MCF 10A (cell line): ENCODE data around the gene EEF1A2. TPM values are rescaled to one million over a fixed set of nuclear protein-coding genes. Genes with fewer than 3 reads are reported as not detected.

Experiments used
- BruUV-seq: library from RNA; stranded (reverse); fragments of 400-500 nt; replicated peaks from 2 replicates; lab custom pipeline; 2021; lab: Mats Ljungman, UMichigan
- CTCF ChIA-PET: fragments of 300-600 bp; sonication (Branson Sonifier 250); formaldehyde crosslinking; extraction: SDS; loops from one replicate; lab custom pipeline; 2021; ENCODE audit warnings: antibody characterized with exemption, inconsistent platforms; lab: Yijun Ruan, JAX
- POLR2A ChIA-PET: fragments of 300-600, 350-650 bp; sonication (Branson Sonifier 250); formaldehyde crosslinking; extraction: SDS; loops from one replicate; lab custom pipeline; 2020; ENCODE audit warnings: antibody characterized with exemption, inconsistent platforms; lab: Yijun Ruan, JAX
- DNase-seq: peaks from one replicate; pipeline ENCODE4 v3.0.0-alpha.2; 2018; ENCODE audit not compliant: unreplicated experiment
- H3K27ac Mint-ChIP-seq: one replicate; pipeline ENCODE4 v1.8.0; 2022; ENCODE audit warnings: mild to moderate bottlenecking, low read depth, mixed read lengths; ENCODE audit not compliant: unreplicated experiment
- H3K27me3 Mint-ChIP-seq: one replicate; pipeline ENCODE4 v1.8.0; 2022; ENCODE audit warnings: mixed read lengths; ENCODE audit not compliant: insufficient read depth, unreplicated experiment
- H3K36me3 Mint-ChIP-seq: one replicate; pipeline ENCODE4 v1.8.0; 2022; ENCODE audit warnings: mild to moderate bottlenecking, moderate library complexity, mixed read lengths; ENCODE audit not compliant: insufficient read depth, unreplicated experiment
- H3K4me1 Mint-ChIP-seq: one replicate; pipeline ENCODE4 v1.8.0; 2022; ENCODE audit warnings: mixed read lengths; ENCODE audit not compliant: insufficient read depth, unreplicated experiment
- H3K4me3 Mint-ChIP-seq: one replicate; pipeline ENCODE4 v1.8.0; 2022; ENCODE audit warnings: mild to moderate bottlenecking, moderate library complexity, mixed read lengths; ENCODE audit not compliant: unreplicated experiment
- H3K9me3 Mint-ChIP-seq: one replicate; pipeline ENCODE4 v1.8.0; 2022; ENCODE audit warnings: mixed read lengths; ENCODE audit not compliant: unreplicated experiment
- CTCF ChIP-seq: fragments of 200-600 bp; IDR thresholded peaks from one replicate; pipeline ENCODE4 v1.8.0; 2022; ENCODE audit warnings: antibody characterized with exemption, mild to moderate bottlenecking; ENCODE audit not compliant: unreplicated experiment
- intact Hi-C: fragments of 100-400 bp; cut with micrococcal nuclease; formaldehyde crosslinking; loops from 2 replicates; pipeline ENCODE4 v1.14.1; 2022
- total RNA-seq: library from RNA; stranded (reverse); gene quantifications from 2 replicates; pipeline ENCODE4 v1.2.3, GENCODE V29; 2022

The EEF1A2 gene
- total RNA-seq, 1 experiment from 2014 or later: 3.3 TPM

GRCh38 chr20:63440366-63440955 is 58.4 kb downstream of the EEF1A2 start:
- Mint-ChIP-seq H3K27me3 (no peaks in the 10 kb centered on the region), H3K36me3 (no peaks in the 10 kb centered on the region), H3K9me3 (peaks cover 12% of the 10 kb centered on the region), H3K27ac (no peak overlapping the region), H3K4me3 (no peak overlapping the region), H3K4me1 (no peaks in the 10 kb centered on the region)
- BruUV-seq: no TSS peak
- CTCF ChIA-PET: interaction anchor here (1.2 kb wide), 1 partner anchor 56 kb away, joined by 7 read pairs; no protein-coding TSS in a partner anchor
- no peak for DNase-seq
- intact Hi-C loops: no loop called here
- POLR2A ChIA-PET: interaction anchor here (0.6 kb wide), 1 partner anchor 103 kb away, joined by 3 read pairs; no protein-coding TSS in a partner anchor
- TF ChIP-seq CTCF: no peak

- DNase-seq: no peak
- no peak overlapping the region for H3K4me3 Mint-ChIP-seq
- H3K27me3 Mint-ChIP-seq: no peaks in the 10 kb centered on the region
- H3K4me1 Mint-ChIP-seq: no peaks in the 10 kb centered on the region
- H3K36me3 Mint-ChIP-seq: no peaks in the 10 kb centered on the region
- POLR2A ChIA-PET: interaction anchor here (0.6 kb wide), 1 partner anchor 102 kb away, joined by 3 read pairs; no protein-coding TSS in a partner anchor
- no peak for TF ChIP-seq CTCF
- CTCF ChIA-PET: no interaction called here
- intact Hi-C loops: no loop called here
- no TSS peak for BruUV-seq
- peaks cover 12% of the 10 kb centered on the region for H3K9me3 Mint-ChIP-seq
- H3K27ac Mint-ChIP-seq: no peak overlapping the region
Measured at GRCh38 chr20:63439866-63440265, 59.0 kb downstream of the EEF1A2 start.

GRCh38 chr20:63438121-63438520 is 60.8 kb downstream of the EEF1A2 start:
- Mint-ChIP-seq H3K27ac (no peak overlapping the region), H3K4me3 (no peak overlapping the region), H3K27me3 (no peaks in the 10 kb centered on the region), H3K4me1 (no peaks in the 10 kb centered on the region), H3K36me3 (no peaks in the 10 kb centered on the region), H3K9me3 (peaks cover 7% of the 10 kb centered on the region)
- intact Hi-C loops: no loop called here
- TF ChIP-seq CTCF: no peak
- DNase-seq: no peak
- no TSS peak for BruUV-seq
- CTCF ChIA-PET: interaction anchor here (0.6 kb wide), 1 partner anchor 490 kb away, joined by 3 read pairs; no protein-coding TSS in a partner anchor
- POLR2A ChIA-PET: no interaction called here

Other genes with a start within 250 kb of the EEF1A2 start
- not detected in 2 replicates for gene NKAIN4, start 244.6 kb downstream of the EEF1A2 start, total RNA-seq
- gene ARFGAP1, start 226.3 kb downstream of the EEF1A2 start, total RNA-seq: 93.6 and 97.2 TPM in 2 replicates
- 0.07 and 0.14 TPM in 2 replicates for gene COL20A1, start 205.9 kb downstream of the EEF1A2 start, total RNA-seq
- not detected in 2 replicates for gene CHRNA4, start 137.7 kb downstream of the EEF1A2 start, total RNA-seq
- gene KCNQ2, start 26.4 kb downstream of the EEF1A2 start, total RNA-seq: not detected in 2 replicates
- gene PPDPF, start 21.7 kb upstream of the EEF1A2 start, total RNA-seq: 315 and 355 TPM in 2 replicates
- gene PTK6, start 38.3 kb upstream of the EEF1A2 start, total RNA-seq: 3.8 and 4.4 TPM in 2 replicates
- gene SRMS, start 48.7 kb upstream of the EEF1A2 start, total RNA-seq: 0.81 and 1.4 TPM in 2 replicates
- gene FNDC11, start 55.1 kb upstream of the EEF1A2 start, total RNA-seq: 2.4 and 3.9 TPM in 2 replicates
- gene HELZ2, start 75.2 kb upstream of the EEF1A2 start, total RNA-seq: 18.1 and 24.7 TPM in 2 replicates
- gene GMEB2, start 128.0 kb upstream of the EEF1A2 start, total RNA-seq: 14.9 and 19.6 TPM in 2 replicates
- gene STMN3, start 154.3 kb upstream of the EEF1A2 start, total RNA-seq: 1.7 and 5.3 TPM in 2 replicates
- 27.9 and 39.2 TPM in 2 replicates for gene RTEL1, start 159.2 kb upstream of the EEF1A2 start, total RNA-seq
- 12.3 and 24.4 TPM in 2 replicates for gene TNFRSF6B, start 197.6 kb upstream of the EEF1A2 start, total RNA-seq
- gene ARFRP1, start 208.9 kb upstream of the EEF1A2 start, total RNA-seq: 60.1 and 65.4 TPM in 2 replicates
- 19.5 and 22.2 TPM in 2 replicates for gene ZGPAT, start 209.0 kb upstream of the EEF1A2 start, total RNA-seq
- 10.1 and 16.0 TPM in 2 replicates for gene LIME1, start 237.6 kb upstream of the EEF1A2 start, total RNA-seq
- 85.0 and 105 TPM in 2 replicates for gene SLC2A4RG, start 240.7 kb upstream of the EEF1A2 start, total RNA-seq